Fibroblast of villous mesenchyme (primary cell): ENCODE measurements around the gene SETD1A. TPM values are rescaled to one million over a fixed set of nuclear protein-coding genes. Genes with fewer than 3 reads are reported as not detected.
"Not testable (repeated sequence)": the region's sequence is repeated elsewhere in the genome, so short reads cannot be mapped to it uniquely, and the experiment has no call there.

Experiments used
- DNase-seq: peaks from one replicate; pipeline ENCODE4 v3.0.0-alpha.2; 2010; ENCODE audit warnings: low read depth
- H3K4me3 ChIP-seq: 2 replicates; pipeline ENCODE4 v1.5.1; 2011; ENCODE audit warnings: low read depth, mild to moderate bottlenecking, low read length
- total RNA-seq: library from RNA; depleted of rRNA; stranded (reverse); fragments of >200 nt; gene quantifications from 2 replicates; pipeline ENCODE4 v1.2.3, GENCODE V29; 2012
- TF ChIP-seq, protein P1 (sequence below): IDR thresholded peaks from 2 replicates; pipeline ENCODE4 v1.5.1; 2012; ENCODE audit warnings: low read depth, mild to moderate bottlenecking, low read length; ENCODE audit not compliant: insufficient read depth

Gene SETD1A
- total RNA-seq, 1 donor = 3.5 TPM

DNA sequence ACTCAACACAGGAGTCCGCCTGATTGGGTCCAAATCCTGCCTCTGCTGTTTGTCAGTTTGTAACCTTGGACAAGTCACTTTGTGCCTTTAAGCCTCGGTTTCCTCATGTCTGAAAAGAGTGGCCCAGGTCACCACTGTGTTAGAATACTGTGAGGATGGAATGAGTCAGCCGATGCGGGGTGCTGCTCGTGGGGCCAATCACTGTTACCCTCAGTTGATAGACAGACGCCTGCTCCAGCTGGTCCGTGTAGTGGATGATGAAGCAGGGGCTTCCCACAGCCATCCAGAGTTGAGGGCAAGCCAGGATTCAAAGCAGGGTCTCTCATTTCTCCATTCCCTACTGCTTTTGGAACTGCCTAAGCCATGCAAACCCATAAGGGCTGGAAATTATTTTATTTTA, 28.4 kb upstream of the SETD1A start:
- TF ChIP-seq, protein P1, sequence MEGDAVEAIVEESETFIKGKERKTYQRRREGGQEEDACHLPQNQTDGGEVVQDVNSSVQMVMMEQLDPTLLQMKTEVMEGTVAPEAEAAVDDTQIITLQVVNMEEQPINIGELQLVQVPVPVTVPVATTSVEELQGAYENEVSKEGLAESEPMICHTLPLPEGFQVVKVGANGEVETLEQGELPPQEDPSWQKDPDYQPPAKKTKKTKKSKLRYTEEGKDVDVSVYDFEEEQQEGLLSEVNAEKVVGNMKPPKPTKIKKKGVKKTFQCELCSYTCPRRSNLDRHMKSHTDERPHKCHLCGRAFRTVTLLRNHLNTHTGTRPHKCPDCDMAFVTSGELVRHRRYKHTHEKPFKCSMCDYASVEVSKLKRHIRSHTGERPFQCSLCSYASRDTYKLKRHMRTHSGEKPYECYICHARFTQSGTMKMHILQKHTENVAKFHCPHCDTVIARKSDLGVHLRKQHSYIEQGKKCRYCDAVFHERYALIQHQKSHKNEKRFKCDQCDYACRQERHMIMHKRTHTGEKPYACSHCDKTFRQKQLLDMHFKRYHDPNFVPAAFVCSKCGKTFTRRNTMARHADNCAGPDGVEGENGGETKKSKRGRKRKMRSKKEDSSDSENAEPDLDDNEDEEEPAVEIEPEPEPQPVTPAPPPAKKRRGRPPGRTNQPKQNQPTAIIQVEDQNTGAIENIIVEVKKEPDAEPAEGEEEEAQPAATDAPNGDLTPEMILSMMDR = no peak
- H3K4me3 ChIP-seq = no peak overlapping the region
- DNase-seq = no peak

DNA sequence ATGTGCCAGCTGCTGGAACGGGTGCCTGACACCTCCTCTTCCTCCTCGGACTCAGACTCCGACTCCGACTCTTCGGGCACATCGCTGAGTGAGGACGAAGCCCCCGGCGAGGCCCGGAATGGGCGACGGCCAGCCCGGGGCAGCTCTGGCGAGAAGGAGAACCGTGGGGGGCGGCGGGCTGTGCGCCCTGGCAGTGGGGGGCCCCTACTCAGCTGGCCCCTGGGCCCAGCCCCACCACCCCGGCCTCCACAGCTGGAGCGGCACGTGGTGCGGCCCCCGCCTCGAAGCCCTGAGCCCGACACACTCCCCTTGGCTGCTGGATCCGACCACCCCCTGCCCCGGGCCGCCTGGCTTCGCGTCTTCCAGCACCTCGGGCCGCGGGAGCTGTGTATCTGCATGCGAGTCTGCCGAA, 27.4 kb upstream of the SETD1A start:
- H3K4me3 ChIP-seq = no peak overlapping the region
- TF ChIP-seq, protein P1 = no peak
- no peak for DNase-seq

DNA sequence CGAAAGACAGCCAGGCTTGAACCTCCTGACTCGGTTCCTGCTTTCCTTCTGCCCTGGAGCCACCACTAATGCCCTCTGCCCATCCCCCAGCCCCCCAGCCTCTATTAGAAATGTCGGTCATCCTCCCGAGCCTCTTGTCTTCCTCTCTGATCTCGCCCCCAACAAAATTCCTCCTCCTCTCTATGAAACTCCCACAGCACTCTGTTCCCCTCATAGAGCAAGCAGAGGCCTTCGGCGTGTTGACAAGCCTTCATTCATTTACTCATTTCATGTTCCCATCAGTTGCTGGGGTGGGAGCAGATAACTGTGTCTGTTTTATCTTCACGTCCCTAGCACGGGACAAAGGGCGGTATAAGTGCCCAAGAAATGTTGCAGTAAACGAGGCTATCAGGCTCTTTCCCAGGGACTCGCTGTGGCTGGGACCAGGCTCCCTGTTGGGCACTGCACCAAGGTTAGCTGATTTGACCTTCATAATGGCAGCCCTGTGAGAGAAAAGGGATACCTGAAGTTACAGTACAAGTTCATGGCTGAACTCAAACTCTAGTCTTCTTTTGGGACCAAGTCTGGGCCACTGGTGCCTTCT, 26.4 kb upstream of the SETD1A start:
- TF ChIP-seq, protein P1 = no peak
- H3K4me3 ChIP-seq = no peak overlapping the region
- DNase-seq = no peak

DNA sequence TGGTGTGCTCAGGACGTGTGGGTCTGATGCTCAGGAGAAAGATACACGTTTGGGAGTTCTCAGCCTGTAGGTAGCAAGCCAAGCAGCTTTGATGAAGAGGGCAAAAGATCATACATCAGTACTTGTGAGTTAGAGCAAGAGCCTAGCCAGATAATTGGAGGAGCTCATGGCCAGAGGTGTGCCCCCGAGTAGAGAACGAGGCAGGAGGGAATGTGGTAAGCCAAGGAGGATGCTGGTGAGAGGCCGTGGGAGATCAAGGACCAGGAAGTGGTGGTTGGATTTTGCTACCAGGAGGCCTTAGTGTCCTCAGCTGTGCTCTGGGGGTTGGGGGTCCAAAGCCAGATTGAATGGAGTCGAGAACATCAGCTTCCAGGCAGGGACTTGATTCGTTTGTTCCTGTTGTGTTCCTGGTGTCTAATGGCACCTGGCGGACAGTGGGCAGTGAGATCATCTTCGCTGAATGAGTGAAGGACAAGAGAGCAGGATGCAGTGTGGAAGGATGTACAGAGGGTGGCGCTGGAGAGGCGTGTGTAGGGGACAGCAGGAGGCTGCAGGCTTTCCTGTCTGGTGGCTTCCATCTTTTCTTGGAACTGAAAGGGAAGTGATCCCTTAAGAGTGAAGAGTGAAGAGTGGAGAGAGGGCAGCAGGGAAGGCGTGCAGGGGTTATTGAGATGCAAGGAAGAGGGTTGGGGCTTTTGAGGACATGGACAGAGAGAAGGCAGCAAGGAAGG, 22.6 kb upstream of the SETD1A start:
- TF ChIP-seq, protein P1 = peak; percentile 80
- DNase-seq = peak; percentile 52

DNA sequence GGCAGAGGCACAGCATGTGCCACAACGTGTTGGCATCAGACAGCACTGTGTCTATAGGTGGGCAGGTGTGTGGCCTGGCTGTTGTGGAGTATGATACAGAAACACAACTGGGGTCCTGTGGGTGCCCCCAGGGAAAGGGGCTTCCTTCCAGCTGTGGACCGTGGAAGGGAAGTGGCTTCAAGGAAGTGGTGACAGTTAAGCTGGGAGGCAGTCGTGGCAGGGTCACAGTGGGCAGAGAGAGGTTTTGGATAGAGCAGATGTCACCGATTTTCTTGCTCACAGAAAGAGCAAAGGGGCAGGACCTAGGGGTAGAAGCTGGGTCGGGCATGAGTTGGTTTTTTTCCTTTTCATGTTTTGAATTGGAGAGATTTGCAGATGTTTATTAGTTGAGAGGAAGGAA, 19.9 kb upstream of the SETD1A start:
- TF ChIP-seq, protein P1 = no peak
- H3K4me3 ChIP-seq = no peak overlapping the region
- DNase-seq = no peak

More for the DNA sequence above, 22.6 kb upstream of the SETD1A start:
- no peak overlapping the region for H3K4me3 ChIP-seq

DNA sequence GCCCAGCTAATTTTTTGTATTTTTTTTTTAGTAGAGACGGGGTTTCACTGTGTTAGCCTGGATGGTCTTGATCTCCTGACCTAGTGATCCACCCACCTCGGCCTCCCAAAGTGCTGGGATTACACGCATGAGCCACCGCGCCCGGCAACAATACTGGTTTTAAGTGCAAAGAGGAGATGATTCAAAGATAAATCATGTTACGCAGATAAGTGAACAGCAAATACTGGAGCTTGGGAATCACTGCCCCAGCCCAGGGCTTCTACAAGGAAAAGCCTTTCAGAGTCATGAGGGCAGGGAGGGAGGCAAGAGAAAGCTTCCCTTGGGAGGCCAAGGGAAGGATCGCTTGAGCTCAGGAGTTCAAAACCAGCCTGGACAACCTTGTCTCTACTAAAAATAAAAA, 18.0 kb upstream of the SETD1A start:
- not testable (repeated sequence) for H3K4me3 ChIP-seq, DNase-seq

DNA sequence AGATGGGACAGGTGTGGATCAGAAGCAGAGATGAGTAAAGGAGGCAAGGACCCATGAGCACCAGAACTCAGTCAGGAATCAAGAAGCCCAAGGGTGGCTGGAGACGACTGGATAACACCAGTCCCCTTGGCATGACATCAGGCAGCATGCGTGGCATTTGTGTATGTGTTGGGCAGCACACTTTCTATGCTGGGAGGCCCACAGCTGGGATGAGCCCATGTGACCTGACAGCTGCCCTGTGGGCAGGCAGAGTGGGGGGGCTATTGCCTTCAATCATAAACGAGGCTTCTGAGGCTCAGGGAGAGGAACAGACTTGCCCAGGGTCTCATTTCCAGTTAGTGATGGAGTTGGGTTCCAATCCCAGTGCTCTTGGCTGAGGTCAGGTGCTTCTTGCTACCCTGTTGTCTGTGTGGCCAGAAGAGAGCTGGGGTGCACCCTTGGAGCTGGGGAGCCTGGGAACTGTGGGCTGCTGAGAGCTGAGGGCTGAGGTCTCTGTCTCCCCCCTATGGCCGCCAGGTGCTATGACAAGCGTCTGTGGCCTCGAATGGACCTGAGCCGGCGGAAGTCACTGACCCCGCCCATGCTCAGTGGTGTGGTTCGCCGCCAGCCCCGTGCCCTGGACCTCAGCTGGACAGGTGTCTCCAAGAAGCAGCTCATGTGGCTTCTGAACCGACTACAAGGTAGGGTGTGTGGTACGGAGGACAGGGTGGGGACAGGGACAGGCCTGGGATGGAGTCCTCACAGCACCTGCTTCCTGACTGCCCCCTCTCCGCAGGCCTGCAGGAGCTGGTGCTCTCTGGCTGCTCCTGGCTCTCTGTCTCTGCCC, 15.7 kb upstream of the SETD1A start:
- TF ChIP-seq, protein P1 = peak; percentile 96
- DNase-seq = peak; percentile 72
- no peak overlapping the region for H3K4me3 ChIP-seq
